Breast epithelium (tissue), 3 donors: Measurements from ENCODE around the gene RTN4RL1.

Experiments used
- CTCF ChIP-seq, 3 donors: fragments of 450-650 bp; IDR thresholded peaks; one replicate each; pipeline ENCODE4 v1.5.1; 2016 to 2017; ENCODE audit warnings: antibody characterized with exemption in 3 of 3, mild to moderate bottlenecking in 3 of 3, moderate library complexity in 3 of 3
- POLR2A ChIP-seq: fragments of 450-650 bp; IDR thresholded peaks from one replicate; pipeline ENCODE4 v1.6.1; 2016; ENCODE audit warnings: antibody characterized with exemption, mild to moderate bottlenecking, moderate library complexity
- POLR2AphosphoS5 ChIP-seq, 3 donors: sonication (generic); formaldehyde crosslinking; IDR thresholded peaks; one replicate each; pipeline ENCODE4 v1.6.1; 2017; ENCODE audit warnings: antibody characterized with exemption in 3 of 3

- no peak for TF ChIP-seq CTCF (IDR thresholded peaks at IDR 0.05)
- no peak for TF ChIP-seq POLR2A
- TF ChIP-seq POLR2AphosphoS5 (IDR thresholded peaks at IDR 0.05): no peak
Observed at GRCh38 chr17:1941272-1942065, 83.7 kb downstream of the RTN4RL1 start.
